Measurements from ENCODE around the gene FERMT3. TPM values are rescaled to one million over a fixed set of nuclear protein-coding genes. Genes with fewer than 3 reads are reported as not detected.

Gene FERMT3
- total RNA-seq, 1 experiment from 2014 or later, result 10.6 TPM

GRCh38 chr11:64249563-64250414 lies 43.3 kb downstream of the FERMT3 start:
- no peak overlapping the region for H4K8ac ChIP-seq (replicated peaks; ENCODE audit: insufficient read length, low read depth, low read length)
- H3K79me2 ChIP-seq (ENCODE audit: insufficient read depth, low read length), result peaks cover 7% of the 10 kb centered on the region; the same call in 1 of the 2 replicates
- H2BK5ac ChIP-seq (ENCODE audit: insufficient read length, low read length), result no peak overlapping the region
- H3K79me1 ChIP-seq (ENCODE audit: insufficient read depth, low read depth, low read length, poor library complexity, severe bottlenecking), result peaks cover 3% of the 10 kb centered on the region
- H3K9ac ChIP-seq (ENCODE audit: extremely low read depth, insufficient read length, low read length), result no peak overlapping the region
- H4K91ac ChIP-seq (ENCODE audit: insufficient read length, low read depth, low read length), result no peak overlapping the region
- no peak overlapping the region for H2AFZ ChIP-seq (ENCODE audit: low read length)
- H3K4me1 ChIP-seq (ENCODE audit: insufficient read depth, low read length), result peaks cover 9% of the 10 kb centered on the region; the same call in 1 of the 2 replicates
- H3K27me3 ChIP-seq (ENCODE audit: insufficient read depth, low read length), result no peaks in the 10 kb centered on the region
- no peak overlapping the region for H4K5ac ChIP-seq (ENCODE audit: insufficient read length, low read depth, low read length)
- no peak overlapping the region for H3T11ph ChIP-seq (ENCODE audit: low read length)
- H2BK15ac ChIP-seq (ENCODE audit: low read depth, low read length), result no peak overlapping the region
- H2BK20ac ChIP-seq (ENCODE audit: low read depth, low read length, poor library complexity, severe bottlenecking), result no peak overlapping the region
- peaks cover 26% of the 10 kb centered on the region for H3K23me2 ChIP-seq (ENCODE audit: insufficient read length, low read depth, low read length, poor library complexity, severe bottlenecking)
- Mint-ChIP-seq H3K27me3 (ENCODE audit: low read depth) (no peaks in the 10 kb centered on the region), H3K9me3 (no peaks in the 10 kb centered on the region; a peak in 1 of 5 replicates), H3K27ac (peak overlapping the region; percentile 88 to 97 (median 97)), H3K36me3 (ENCODE audit: insufficient read depth in 1 of 3, low read depth in 3 of 3) (peaks cover 5 to 19% (median 7%) of the 10 kb centered on the region in 3 experiments; a peak in 4 of 7 replicates), H3K4me1 (peaks cover 34 to 47% of the 10 kb centered on the region in 2 experiments), H3K4me3 (peak overlapping the region; percentile 30 to 93)
- peak overlapping the region; percentile 67 for H3K4me2 ChIP-seq (ENCODE audit: insufficient read depth, insufficient read length, low read length)
- no CpG with 5 or more reads among the region's 8 CpGs for WGBS (ENCODE audit: extremely low coverage, insufficient read length, low lambda C conversion rate)
- no peak overlapping the region for H2AK5ac ChIP-seq (ENCODE audit: insufficient read length, low read length)
- H3K9me3 ChIP-seq (ENCODE audit: control insufficient read depth, low read depth, low read length), result no peaks in the 10 kb centered on the region
- H3K14ac ChIP-seq (ENCODE audit: insufficient read depth, low read length), result no peak overlapping the region
- no peak overlapping the region for H3K23ac ChIP-seq (ENCODE audit: insufficient read length, low read depth, low read length)
- peak overlapping the region; percentile 40 for H3K27ac ChIP-seq (ENCODE audit: insufficient read length, low read depth, low read length)
- no peak overlapping the region for H2BK120ac ChIP-seq (ENCODE audit: low read depth, low read length, poor library complexity, severe bottlenecking)
- H3K18ac ChIP-seq (ENCODE audit: insufficient read length, low read depth, low read length), result no peak overlapping the region
- peak; percentile 82 for DNase-seq
- no peak overlapping the region for H3K56ac ChIP-seq (ENCODE audit: insufficient read length, low read depth, low read length)
- H3K4ac ChIP-seq (ENCODE audit: low read depth, low read length), result no peak overlapping the region
- no peak for TF ChIP-seq CTCF (conservative IDR thresholded peaks at IDR 0.05)
- no peaks in the 10 kb centered on the region for H4K20me1 ChIP-seq (ENCODE audit: control insufficient read depth, insufficient read depth, insufficient read length)
- no peak overlapping the region for H2BK12ac ChIP-seq (ENCODE audit: insufficient read length, low read depth, low read length)
